HepG2 (cell line): ENCODE measurements around the gene BATF3. TPM values are rescaled to one million over a fixed set of nuclear protein-coding genes. Genes with fewer than 3 reads are reported as not detected.
A peak's percentile ranks its signal among the peaks of the same experiment; 100 is the strongest.

ENCODE experiments used
- DMAP1 ChIP-seq: IDR thresholded peaks from 2 replicates; pipeline ENCODE4 v1.6.1; 2016
- ERF ChIP-seq: IDR thresholded peaks from 2 replicates; pipeline ENCODE4 v1.6.1; 2018; ENCODE audit warnings: missing biosample characterization, missing genetic modification reagents
- KDM2A ChIP-seq: sonication (generic); formaldehyde crosslinking; IDR thresholded peaks from 2 replicates; pipeline ENCODE4 v1.4.0; 2020; ENCODE audit warnings: low read depth, missing genetic modification reagents, borderline replicate concordance
- STAG1 ChIP-seq: sonication (generic); formaldehyde crosslinking; IDR thresholded peaks from 2 replicates; pipeline ENCODE4 v1.4.0; 2020; ENCODE audit warnings: missing genetic modification reagents
- XRCC5 ChIP-seq: fragments of 200-400 bp; formaldehyde crosslinking; optimal IDR thresholded peaks from 2 replicates; pipeline ENCODE3; 2017; ENCODE audit warnings: mild to moderate bottlenecking, low read length
- ZBTB7B ChIP-seq: sonication (generic); formaldehyde crosslinking; IDR thresholded peaks from 2 replicates; pipeline ENCODE4 v1.4.0; 2020; ENCODE audit warnings: missing genetic modification reagents
- ZNF224 ChIP-seq: sonication (generic); formaldehyde crosslinking; IDR thresholded peaks from 2 replicates; pipeline ENCODE4 v1.5.0; 2020; ENCODE audit warnings: mild to moderate bottlenecking, missing genetic modification reagents
- ZNF619 ChIP-seq: sonication (generic); formaldehyde crosslinking; IDR thresholded peaks from 2 replicates; pipeline ENCODE4 v1.4.0; 2020; ENCODE audit warnings: mild to moderate bottlenecking, missing genetic modification reagents
- ZSCAN25 ChIP-seq: sonication (generic); formaldehyde crosslinking; IDR thresholded peaks from 2 replicates; pipeline ENCODE4 v1.8.0; 2022; ENCODE audit warnings: mild to moderate bottlenecking, missing genetic modification reagents
- polyA plus RNA-seq, 8 experiments: library from polyadenylated mRNA; depleted of rRNA in 3 of 8; stranded (reverse) in 7 of 8; unstranded in 1 of 8; fragments of >200 nt; fragmentation: Illumina TruSeq in 4 of 8; extraction: Trizol in 4 of 8; gene quantifications; 2 replicates each; pipeline versions ENCODE4 v1.2.1 to v1.2.3, GENCODE V29; 2011 to 2016; ENCODE audit warnings: low read depth in 4 of 8, missing spikeins in 1 of 8, mixed read lengths in 1 of 8; ENCODE audit not compliant: insufficient read depth in 1 of 8
- total RNA-seq, 5 experiments: library from RNA; depleted of rRNA; stranded (reverse); fragments of >200 nt; fragmentation: Illumina TruSeq; extraction: Trizol; gene quantifications; 2 replicates each; pipeline ENCODE4 v1.2.3, GENCODE V29; 2016; ENCODE audit warnings: low read depth in 1 of 5
- TF ChIP-seq, protein P1 (sequence below): sonication (generic); formaldehyde crosslinking; IDR thresholded peaks from 2 replicates; pipeline ENCODE4 v1.4.0; 2020; ENCODE audit warnings: mild to moderate bottlenecking, missing genetic modification reagents
- TF ChIP-seq, protein P2 (sequence below): sonication (generic); formaldehyde crosslinking; conservative IDR thresholded peaks from 2 replicates; pipeline ENCODE4 v1.4.0; 2020; ENCODE audit warnings: mild to moderate bottlenecking, missing genetic modification reagents, moderate library complexity
- TF ChIP-seq, protein P3 (sequence below): sonication (generic); formaldehyde crosslinking; IDR thresholded peaks from 2 replicates; pipeline ENCODE4 v1.8.1; 2023; ENCODE audit warnings: mild to moderate bottlenecking, missing genetic modification reagents

The BATF3 gene
- total and polyA plus RNA-seq, 2 of the 13 experiments (the other 11 are each of a cell fraction or from before 2014, with no cell fraction given), result 0.13 TPM; not detected in 1

DNA sequence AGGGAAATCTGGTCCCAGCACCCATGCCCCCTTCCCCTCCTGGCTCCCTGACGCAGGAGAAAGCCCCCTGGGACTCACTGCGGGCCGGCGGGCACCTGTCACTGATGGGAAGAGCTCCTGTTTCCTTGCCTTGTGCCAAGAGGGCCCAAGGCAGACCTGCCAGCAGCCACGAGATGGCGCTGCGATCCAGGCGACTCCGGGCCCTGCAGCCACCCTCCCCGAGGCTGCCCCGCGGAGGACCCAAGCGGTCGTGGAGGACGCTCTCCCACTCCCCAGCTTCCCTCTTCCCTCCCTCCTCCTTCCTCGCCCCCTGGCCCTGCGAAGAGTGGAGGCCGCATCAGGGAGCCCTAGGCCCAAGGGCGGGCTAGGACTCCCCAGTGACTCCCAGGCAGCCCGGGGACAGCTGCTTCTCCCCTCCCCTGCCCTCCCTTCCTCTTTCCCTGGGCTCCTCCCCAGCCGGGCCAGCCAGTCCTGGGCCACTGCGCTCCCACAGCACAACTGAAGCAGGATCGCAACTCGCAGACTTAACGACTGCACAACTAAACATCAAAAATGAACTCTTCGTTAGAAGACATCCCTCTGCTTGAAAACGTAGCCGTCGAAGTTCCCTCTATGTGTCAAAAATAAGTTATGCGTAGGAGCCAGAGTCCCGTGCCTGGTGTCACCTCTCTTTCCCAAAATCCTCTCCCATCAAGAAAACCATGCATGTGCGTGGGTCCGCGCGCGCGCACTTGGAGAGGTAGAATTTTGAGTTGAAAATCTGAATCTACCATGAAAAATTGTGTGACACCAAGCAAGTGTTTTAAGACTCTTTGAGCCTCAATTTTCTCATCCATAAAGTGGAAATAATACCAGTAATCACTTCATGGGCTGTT is 34.2 kb downstream of the BATF3 start (continued):
- TF ChIP-seq, protein P1, sequence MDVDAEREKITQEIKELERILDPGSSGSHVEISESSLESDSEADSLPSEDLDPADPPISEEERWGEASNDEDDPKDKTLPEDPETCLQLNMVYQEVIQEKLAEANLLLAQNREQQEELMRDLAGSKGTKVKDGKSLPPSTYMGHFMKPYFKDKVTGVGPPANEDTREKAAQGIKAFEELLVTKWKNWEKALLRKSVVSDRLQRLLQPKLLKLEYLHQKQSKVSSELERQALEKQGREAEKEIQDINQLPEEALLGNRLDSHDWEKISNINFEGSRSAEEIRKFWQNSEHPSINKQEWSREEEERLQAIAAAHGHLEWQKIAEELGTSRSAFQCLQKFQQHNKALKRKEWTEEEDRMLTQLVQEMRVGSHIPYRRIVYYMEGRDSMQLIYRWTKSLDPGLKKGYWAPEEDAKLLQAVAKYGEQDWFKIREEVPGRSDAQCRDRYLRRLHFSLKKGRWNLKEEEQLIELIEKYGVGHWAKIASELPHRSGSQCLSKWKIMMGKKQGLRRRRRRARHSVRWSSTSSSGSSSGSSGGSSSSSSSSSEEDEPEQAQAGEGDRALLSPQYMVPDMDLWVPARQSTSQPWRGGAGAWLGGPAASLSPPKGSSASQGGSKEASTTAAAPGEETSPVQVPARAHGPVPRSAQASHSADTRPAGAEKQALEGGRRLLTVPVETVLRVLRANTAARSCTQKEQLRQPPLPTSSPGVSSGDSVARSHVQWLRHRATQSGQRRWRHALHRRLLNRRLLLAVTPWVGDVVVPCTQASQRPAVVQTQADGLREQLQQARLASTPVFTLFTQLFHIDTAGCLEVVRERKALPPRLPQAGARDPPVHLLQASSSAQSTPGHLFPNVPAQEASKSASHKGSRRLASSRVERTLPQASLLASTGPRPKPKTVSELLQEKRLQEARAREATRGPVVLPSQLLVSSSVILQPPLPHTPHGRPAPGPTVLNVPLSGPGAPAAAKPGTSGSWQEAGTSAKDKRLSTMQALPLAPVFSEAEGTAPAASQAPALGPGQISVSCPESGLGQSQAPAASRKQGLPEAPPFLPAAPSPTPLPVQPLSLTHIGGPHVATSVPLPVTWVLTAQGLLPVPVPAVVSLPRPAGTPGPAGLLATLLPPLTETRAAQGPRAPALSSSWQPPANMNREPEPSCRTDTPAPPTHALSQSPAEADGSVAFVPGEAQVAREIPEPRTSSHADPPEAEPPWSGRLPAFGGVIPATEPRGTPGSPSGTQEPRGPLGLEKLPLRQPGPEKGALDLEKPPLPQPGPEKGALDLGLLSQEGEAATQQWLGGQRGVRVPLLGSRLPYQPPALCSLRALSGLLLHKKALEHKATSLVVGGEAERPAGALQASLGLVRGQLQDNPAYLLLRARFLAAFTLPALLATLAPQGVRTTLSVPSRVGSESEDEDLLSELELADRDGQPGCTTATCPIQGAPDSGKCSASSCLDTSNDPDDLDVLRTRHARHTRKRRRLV, result no peak
- no peak; the same call in 1 of the 2 replicates for TF ChIP-seq ZNF619 (CRISPR knock-in tag)
- TF ChIP-seq ZNF224 (CRISPR knock-in tag), result 0 out of 2 replicates have a peak, but pooled peaks have one; percentile 59
- TF ChIP-seq ERF, result peak; percentile 64; the same call in 1 of the 2 replicates
- TF ChIP-seq, protein P2, sequence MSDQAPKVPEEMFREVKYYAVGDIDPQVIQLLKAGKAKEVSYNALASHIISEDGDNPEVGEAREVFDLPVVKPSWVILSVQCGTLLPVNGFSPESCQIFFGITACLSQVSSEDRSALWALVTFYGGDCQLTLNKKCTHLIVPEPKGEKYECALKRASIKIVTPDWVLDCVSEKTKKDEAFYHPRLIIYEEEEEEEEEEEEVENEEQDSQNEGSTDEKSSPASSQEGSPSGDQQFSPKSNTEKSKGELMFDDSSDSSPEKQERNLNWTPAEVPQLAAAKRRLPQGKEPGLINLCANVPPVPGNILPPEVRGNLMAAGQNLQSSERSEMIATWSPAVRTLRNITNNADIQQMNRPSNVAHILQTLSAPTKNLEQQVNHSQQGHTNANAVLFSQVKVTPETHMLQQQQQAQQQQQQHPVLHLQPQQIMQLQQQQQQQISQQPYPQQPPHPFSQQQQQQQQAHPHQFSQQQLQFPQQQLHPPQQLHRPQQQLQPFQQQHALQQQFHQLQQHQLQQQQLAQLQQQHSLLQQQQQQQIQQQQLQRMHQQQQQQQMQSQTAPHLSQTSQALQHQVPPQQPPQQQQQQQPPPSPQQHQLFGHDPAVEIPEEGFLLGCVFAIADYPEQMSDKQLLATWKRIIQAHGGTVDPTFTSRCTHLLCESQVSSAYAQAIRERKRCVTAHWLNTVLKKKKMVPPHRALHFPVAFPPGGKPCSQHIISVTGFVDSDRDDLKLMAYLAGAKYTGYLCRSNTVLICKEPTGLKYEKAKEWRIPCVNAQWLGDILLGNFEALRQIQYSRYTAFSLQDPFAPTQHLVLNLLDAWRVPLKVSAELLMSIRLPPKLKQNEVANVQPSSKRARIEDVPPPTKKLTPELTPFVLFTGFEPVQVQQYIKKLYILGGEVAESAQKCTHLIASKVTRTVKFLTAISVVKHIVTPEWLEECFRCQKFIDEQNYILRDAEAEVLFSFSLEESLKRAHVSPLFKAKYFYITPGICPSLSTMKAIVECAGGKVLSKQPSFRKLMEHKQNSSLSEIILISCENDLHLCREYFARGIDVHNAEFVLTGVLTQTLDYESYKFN (CRISPR knock-in tag), result no peak
- TF ChIP-seq KDM2A (CRISPR knock-in tag), result peak; percentile 89
- peak; percentile 69 for TF ChIP-seq ZBTB7B
- peak; percentile 85 for TF ChIP-seq ZSCAN25 (CRISPR knock-in tag)
- TF ChIP-seq STAG1 (CRISPR knock-in tag), result peak; percentile 94
- peak; percentile 30; the same call in 1 of the 2 replicates for TF ChIP-seq DMAP1 (CRISPR knock-in tag)
- TF ChIP-seq, protein P3, sequence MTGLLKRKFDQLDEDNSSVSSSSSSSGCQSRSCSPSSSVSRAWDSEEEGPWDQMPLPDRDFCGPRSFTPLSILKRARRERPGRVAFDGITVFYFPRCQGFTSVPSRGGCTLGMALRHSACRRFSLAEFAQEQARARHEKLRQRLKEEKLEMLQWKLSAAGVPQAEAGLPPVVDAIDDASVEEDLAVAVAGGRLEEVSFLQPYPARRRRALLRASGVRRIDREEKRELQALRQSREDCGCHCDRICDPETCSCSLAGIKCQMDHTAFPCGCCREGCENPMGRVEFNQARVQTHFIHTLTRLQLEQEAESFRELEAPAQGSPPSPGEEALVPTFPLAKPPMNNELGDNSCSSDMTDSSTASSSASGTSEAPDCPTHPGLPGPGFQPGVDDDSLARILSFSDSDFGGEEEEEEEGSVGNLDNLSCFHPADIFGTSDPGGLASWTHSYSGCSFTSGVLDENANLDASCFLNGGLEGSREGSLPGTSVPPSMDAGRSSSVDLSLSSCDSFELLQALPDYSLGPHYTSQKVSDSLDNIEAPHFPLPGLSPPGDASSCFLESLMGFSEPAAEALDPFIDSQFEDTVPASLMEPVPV (CRISPR knock-in tag), result no peak
- peak; percentile 60 for TF ChIP-seq XRCC5
